ENCODE results near the gene RAB17. TPM values are rescaled to one million over a fixed set of nuclear protein-coding genes. Genes with fewer than 3 reads are reported as not detected.

Gene RAB17
- total and polyA plus RNA-seq, 2 of the 8 experiments (the other 6 are each of a cell fraction or from before 2014, with no cell fraction given), result 42.6 to 83.4 TPM

- CTCF ChIA-PET (ENCODE audit: partially characterized antibody), result interaction anchor here (0.9 to 3.6 kb wide), 9 partner anchors 9 to 117 kb away, joined by 3 to 12 read pairs (median 4); no protein-coding TSS in a partner anchor
- H3K9me3 ChIP-seq (ENCODE audit: insufficient read depth in 2 of 2, low read depth in 1 of 2, low read length in 1 of 2), result no peaks in the 10 kb centered on the region; a peak in 1 of 4 replicates
- H2BK120ac ChIP-seq (replicated peaks; ENCODE audit: low read depth, low read length), result no peak overlapping the region
- WGBS, 2 experiments (ENCODE audit: extremely low coverage in 1 of 2, insufficient coverage in 1 of 2, insufficient read length in 1 of 2, insufficient replicate concordance in 2 of 2, low coverage in 1 of 2, low lambda C conversion rate in 2 of 2, missing lambda C conversion rate in 1 of 2), result 94% methylated on average over 12 of the region's 18 CpGs; no CpG with 5 or more reads in 1 of the 2 experiments
- H3K56ac ChIP-seq (replicated peaks; ENCODE audit: insufficient read length, low read depth, low read length), result no peak overlapping the region
- no peak for DNase-seq (ENCODE audit: low read depth in 1 of 2, low spot score in 2 of 2)
- H3K27me3 ChIP-seq (replicated peaks in 1 of 4; ENCODE audit: control insufficient read depth in 3 of 4, extremely low read depth in 1 of 4, insufficient read depth in 3 of 4, low read length in 3 of 4), result no peaks in the 10 kb centered on the region
- no peak overlapping the region for H3K27ac ChIP-seq (ENCODE audit: low read depth, low read length)
- H2BK12ac ChIP-seq (ENCODE audit: low read depth, low read length), result no peak overlapping the region
- no peak overlapping the region for H4K8ac ChIP-seq (ENCODE audit: extremely low read depth, insufficient read depth, low read length)
- H4K20me1 ChIP-seq (replicated peaks in 1 of 2; ENCODE audit: control insufficient read depth in 1 of 2, insufficient read depth in 2 of 2, low read length in 2 of 2), result peaks cover 0 to 2% of the 10 kb centered on the region in 2 experiments
- H3K36me3 ChIP-seq (ENCODE audit: control insufficient read depth in 2 of 4, insufficient read depth in 4 of 4, low read length in 3 of 4), result no peaks in the 10 kb centered on the region
- no peaks in the 10 kb centered on the region for H3K79me1 ChIP-seq (ENCODE audit: low read depth, low read length)
- H4K5ac ChIP-seq (ENCODE audit: insufficient read length, low read depth, low read length), result no peak overlapping the region
- no peak for TF ChIP-seq KDM5A (IDR thresholded peaks at IDR 0.05; ENCODE audit: low read length)
- no peak for TF ChIP-seq CBX8 (IDR thresholded peaks at IDR 0.05; ENCODE audit: borderline replicate concordance, low read depth, low read length)
- TF ChIP-seq RBBP5 (IDR thresholded peaks at IDR 0.05; ENCODE audit: borderline replicate concordance, low read depth, low read length), result no peak
- TF ChIP-seq BACH1 (IDR thresholded peaks at IDR 0.05; ENCODE audit: low read length), result no peak
- TF ChIP-seq, protein P1, sequence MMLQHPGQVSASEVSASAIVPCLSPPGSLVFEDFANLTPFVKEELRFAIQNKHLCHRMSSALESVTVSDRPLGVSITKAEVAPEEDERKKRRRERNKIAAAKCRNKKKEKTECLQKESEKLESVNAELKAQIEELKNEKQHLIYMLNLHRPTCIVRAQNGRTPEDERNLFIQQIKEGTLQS (IDR thresholded peaks at IDR 0.05; ENCODE audit: insufficient read depth, low read depth, low read length), result no peak
- TF ChIP-seq GTF2F1 (IDR thresholded peaks at IDR 0.05; ENCODE audit: borderline replicate concordance, low read depth, low read length), result no peak
- no peak for TF ChIP-seq RFX5 (IDR thresholded peaks at IDR 0.05; ENCODE audit: borderline replicate concordance, low read depth, low read length)
- TF ChIP-seq POLR2AphosphoS5 (IDR thresholded peaks at IDR 0.05; ENCODE audit: low read depth, low read length), result no peak
- no peak for TF ChIP-seq HDAC2 (IDR thresholded peaks at IDR 0.05; ENCODE audit: borderline replicate concordance in 1 of 2, low read depth in 2 of 2, low read length in 2 of 2)
- TF ChIP-seq EGR1 (IDR thresholded peaks at IDR 0.05; ENCODE audit: borderline replicate concordance, low read depth, low read length), result no peak
- no peak for TF ChIP-seq MAFK (IDR thresholded peaks at IDR 0.05; ENCODE audit: low read depth, low read length)
- H3K4me2 ChIP-seq (ENCODE audit: insufficient read depth in 1 of 2, low read depth in 2 of 2, low read length in 2 of 2), result no peak overlapping the region
- no peak overlapping the region for H2BK15ac ChIP-seq (ENCODE audit: low read length)
- POLR2A ChIA-PET (ENCODE audit: partially characterized antibody), result interaction anchor here (1.2 kb wide), 1 partner anchor 11 kb away, joined by 3 read pairs; no protein-coding TSS in a partner anchor
- H3K79me2 ChIP-seq (ENCODE audit: control insufficient read depth in 1 of 2, insufficient read depth in 2 of 2, low read length in 2 of 2), result no peaks in the 10 kb centered on the region
- H2BK5ac ChIP-seq (ENCODE audit: low read depth, low read length), result no peak overlapping the region
- no peak overlapping the region for H3K23ac ChIP-seq (ENCODE audit: insufficient read length)
- H4K91ac ChIP-seq (replicated peaks; ENCODE audit: insufficient read length, low read length), result no peak overlapping the region
- H3K23me2 ChIP-seq (ENCODE audit: low read depth, low read length), result no peaks in the 10 kb centered on the region
- no peak overlapping the region for H2BK20ac ChIP-seq (ENCODE audit: low read length)
- no peak overlapping the region for H2AK5ac ChIP-seq (ENCODE audit: low read depth, low read length)
- no peak overlapping the region for H3K18ac ChIP-seq (ENCODE audit: extremely low read depth, low read length)
- no peak overlapping the region for H3K14ac ChIP-seq (ENCODE audit: insufficient read length)
- H3K4ac ChIP-seq (replicated peaks; ENCODE audit: insufficient read length, low read depth, low read length), result no peak overlapping the region
- no peak for FAIRE-seq
- no peak overlapping the region for H2AFZ ChIP-seq (ENCODE audit: low read length)
- H3K4me1 ChIP-seq (replicated peaks in 1 of 4; ENCODE audit: control insufficient read depth in 3 of 4, insufficient read depth in 4 of 4, low read length in 3 of 4), result no peaks in the 10 kb centered on the region; a peak in 1 of 7 replicates
- H3K4me3 ChIP-seq (ENCODE audit: extremely low read depth in 1 of 4, insufficient read depth in 2 of 4, low read depth in 3 of 4, low read length in 4 of 4), result no peak overlapping the region
- no peak overlapping the region for H3K9ac ChIP-seq (replicated peaks in 1 of 4; ENCODE audit: extremely low read depth in 1 of 4, low read depth in 3 of 4, low read length in 3 of 4)
Measured at GRCh38 chr2:237538901-237539300, 51.6 kb downstream of the RAB17 start.

All from H1 (cell line).